Spleen (tissue), 11 donors: ENCODE data around the gene DTD1. TPM values are rescaled to one million over a fixed set of nuclear protein-coding genes. Genes with fewer than 3 reads are reported as not detected.

Experiments
- DNase-seq: peaks from one replicate; pipeline ENCODE4 v3.0.0-alpha.2; 2020
- H3K27ac ChIP-seq, 8 donors: fragments of 200-600 bp; sonication (generic) in 7 of 8; 1 replicate in 4 of 8; 2 replicates in 4 of 8; pipeline versions ENCODE4 v1.5.0 to v1.8.0; 2016 to 2021; ENCODE audit warnings: inconsistent platforms in 4 of 8, mild to moderate bottlenecking in 4 of 8, moderate library complexity in 1 of 8
- H3K27me3 ChIP-seq, 7 donors: fragments of 200-600 bp; sonication (generic) in 6 of 7; replicated peaks in 1 of 7; 1 replicate in 4 of 7; 2 replicates in 3 of 7; pipeline versions ENCODE4 v1.5.0 to v1.8.0; 2016 to 2021; ENCODE audit warnings: inconsistent platforms in 3 of 7, mild to moderate bottlenecking in 1 of 7
- H3K36me3 ChIP-seq, 6 donors: fragments of 200-600 bp; sonication (generic) in 5 of 6; 1 replicate in 4 of 6; 2 replicates in 2 of 6; pipeline versions ENCODE4 v1.5.0 to v1.8.0; 2016 to 2021; ENCODE audit warnings: inconsistent platforms in 2 of 6
- H3K4me1 ChIP-seq, 6 donors: fragments of 200-600 bp; sonication (generic) in 5 of 6; 1 replicate in 3 of 6; 2 replicates in 3 of 6; pipeline versions ENCODE4 v1.5.0 to v1.8.0; 2016 to 2021; ENCODE audit warnings: inconsistent platforms in 3 of 6
- H3K4me3 ChIP-seq, 8 donors: fragments of 200-600 bp; sonication (generic) in 7 of 8; 1 replicate in 4 of 8; 2 replicates in 4 of 8; pipeline versions ENCODE4 v1.5.0 to v1.8.0; 2016 to 2021; ENCODE audit warnings: inconsistent platforms in 4 of 8, mild to moderate bottlenecking in 4 of 8, moderate library complexity in 2 of 8
- H3K9me3 ChIP-seq, 8 donors: fragments of 200-600 bp; sonication (generic) in 7 of 8; 1 replicate in 4 of 8; 2 replicates in 4 of 8; pipeline versions ENCODE4 v1.5.0 to v1.8.0; 2016 to 2021; ENCODE audit warnings: inconsistent platforms in 4 of 8
- POLR2A ChIP-seq, 3 donors: fragments of 450-650 bp; IDR thresholded peaks; one replicate each; pipeline ENCODE4 v1.5.1; 2017; ENCODE audit warnings: antibody characterized with exemption in 3 of 3, mild to moderate bottlenecking in 1 of 3
- POLR2AphosphoS5 ChIP-seq, 3 donors: sonication (generic); formaldehyde crosslinking; IDR thresholded peaks; one replicate each; pipeline ENCODE4 v1.5.1; 2017; ENCODE audit warnings: antibody characterized with exemption in 3 of 3
- WGBS, 5 donors: extraction: QIAGEN DNeasy Blood & Tissue Kit in 3 of 5; methylation state at CpG; one replicate each; pipeline versions ENCODE4 v1.1.5 to v1.1.7; 2013 to 2018; 5-methylcytosine and 5-hydroxymethylcytosine counted together
- intact Hi-C: fragments of 100-400 bp; cut with DNase I; formaldehyde crosslinking; loops from one replicate; pipeline ENCODE4 v1.15.0; 2023; ENCODE audit warnings: low total_unique reads
- polyA plus RNA-seq, 3 donors: library from polyadenylated mRNA; stranded (reverse); fragments of 200-250 nt; gene quantifications; one replicate each; pipeline ENCODE4 v1.2.1, GENCODE V29; 2013
- total RNA-seq, 7 donors: library from RNA; depleted of rRNA in 3 of 7; stranded (reverse); fragments of >200 nt in 3 of 7; fragmentation: NEBNext Ultra II Directional in 4 of 7; extraction: Animal tissue kit (Norgen Biotek cat#: 25700) in 4 of 7; gene quantifications; one replicate each; pipeline versions ENCODE4 v1.1.0 to v1.2.1, GENCODE V29; 2016 to 2021
- TF ChIP-seq, protein P1 (sequence below), 11 experiments: fragments of 200-600 bp in 7 of 11; fragments of 450-650 bp in 4 of 11; sonication (generic) in 4 of 11; IDR thresholded peaks in 8 of 11; conservative IDR thresholded peaks in 3 of 11; 1 replicate in 7 of 11; 2 replicates in 4 of 11; pipeline versions ENCODE4 v1.4.0 to v1.8.0; 2016 to 2021; ENCODE audit warnings: antibody characterized with exemption in 11 of 11, inconsistent platforms in 4 of 11, mild to moderate bottlenecking in 1 of 11
- donor health status: healthy with polysubstance abuse.
- donor health status: DM: no; HTN: no; CAD: no; lungs with moderate emphysema.
- donor health status: DM: no; HTN: no; CAD: no.
- donor health status: Bipolar disorder and iron deficiency.
- donor health status: healthy.
- donor health status: DM: no; HTN: no; CAD: no.
- donor health status: DM: yes; HTN: yes; CAD: no.

DTD1 gene
- total and polyA plus RNA-seq, 10 donors: 17.4 to 29.7 (median 23.3) TPM

DNA sequence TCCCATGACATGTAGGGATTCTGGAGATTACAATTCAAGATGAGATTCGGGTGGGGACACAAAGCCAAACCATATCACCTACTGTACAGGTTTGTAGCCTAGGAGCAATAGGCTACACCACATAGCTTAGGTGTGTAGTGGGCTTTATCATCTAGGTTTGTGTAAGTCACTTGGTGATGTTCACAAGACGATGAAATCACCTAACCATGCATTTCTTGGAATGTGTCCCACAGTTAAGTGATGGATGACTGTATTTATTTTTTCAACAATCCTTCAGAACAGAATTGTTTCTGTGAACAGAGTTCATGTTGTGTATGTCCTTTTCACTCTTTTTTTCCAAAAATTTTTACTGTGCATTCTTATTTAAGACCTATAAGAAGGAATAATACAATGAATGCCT lies 76.1 kb downstream of the DTD1 start:
- DNase-seq: no peak
- H3K27ac ChIP-seq: no peak overlapping the region
- intact Hi-C loops: no loop called here
- TF ChIP-seq POLR2AphosphoS5 (IDR thresholded peaks at IDR 0.05): no peak
- TF ChIP-seq POLR2A (IDR thresholded peaks at IDR 0.05): no peak
- TF ChIP-seq, protein P1, sequence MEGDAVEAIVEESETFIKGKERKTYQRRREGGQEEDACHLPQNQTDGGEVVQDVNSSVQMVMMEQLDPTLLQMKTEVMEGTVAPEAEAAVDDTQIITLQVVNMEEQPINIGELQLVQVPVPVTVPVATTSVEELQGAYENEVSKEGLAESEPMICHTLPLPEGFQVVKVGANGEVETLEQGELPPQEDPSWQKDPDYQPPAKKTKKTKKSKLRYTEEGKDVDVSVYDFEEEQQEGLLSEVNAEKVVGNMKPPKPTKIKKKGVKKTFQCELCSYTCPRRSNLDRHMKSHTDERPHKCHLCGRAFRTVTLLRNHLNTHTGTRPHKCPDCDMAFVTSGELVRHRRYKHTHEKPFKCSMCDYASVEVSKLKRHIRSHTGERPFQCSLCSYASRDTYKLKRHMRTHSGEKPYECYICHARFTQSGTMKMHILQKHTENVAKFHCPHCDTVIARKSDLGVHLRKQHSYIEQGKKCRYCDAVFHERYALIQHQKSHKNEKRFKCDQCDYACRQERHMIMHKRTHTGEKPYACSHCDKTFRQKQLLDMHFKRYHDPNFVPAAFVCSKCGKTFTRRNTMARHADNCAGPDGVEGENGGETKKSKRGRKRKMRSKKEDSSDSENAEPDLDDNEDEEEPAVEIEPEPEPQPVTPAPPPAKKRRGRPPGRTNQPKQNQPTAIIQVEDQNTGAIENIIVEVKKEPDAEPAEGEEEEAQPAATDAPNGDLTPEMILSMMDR (IDR thresholded peaks at IDR 0.05 in 8 of 11, conservative IDR thresholded peaks at IDR 0.05 in 3 of 11): no peak
- no peak overlapping the region for H3K4me3 ChIP-seq
- H3K27me3 ChIP-seq: no peaks in the 10 kb centered on the region
- H3K4me1 ChIP-seq: no peaks in the 10 kb centered on the region
- H3K9me3 ChIP-seq: no peaks in the 10 kb centered on the region
- peaks cover 0 to 9% (median 0%) of the 10 kb centered on the region in 6 donors for H3K36me3 ChIP-seq
- 86 to 94% (median 88%) methylated on average over 2 of the region's 2 CpGs for WGBS, 5 donors

DNA sequence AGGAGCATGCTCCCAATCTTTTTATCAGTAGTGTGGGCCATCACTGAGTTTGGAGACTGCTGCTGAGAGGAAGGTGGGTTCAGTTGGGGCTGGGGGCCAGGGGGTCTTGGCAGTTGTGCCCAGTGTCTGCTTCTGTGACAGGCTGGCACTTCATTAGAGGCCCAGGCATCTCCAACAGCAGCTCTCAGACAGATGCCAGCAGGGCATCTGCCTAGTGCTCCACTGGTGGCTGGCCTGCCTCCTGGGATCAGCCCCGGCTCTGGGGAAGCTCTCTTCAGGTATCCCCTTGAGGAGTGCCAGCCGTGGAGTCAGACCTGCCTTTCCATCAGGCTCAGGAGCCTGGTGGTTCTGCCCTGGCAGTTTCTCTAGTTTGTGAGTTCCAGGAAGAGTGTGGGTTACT lies 77.3 kb downstream of the DTD1 start:
- WGBS, 5 donors: 83 to 100% (median 86%) methylated on average over 1 to 2 of the region's 2 CpGs
- intact Hi-C loops: no loop called here
- no peak for TF ChIP-seq POLR2A (IDR thresholded peaks at IDR 0.05)
- TF ChIP-seq POLR2AphosphoS5 (IDR thresholded peaks at IDR 0.05): no peak
- TF ChIP-seq, protein P1 (IDR thresholded peaks at IDR 0.05 in 8 of 11, conservative IDR thresholded peaks at IDR 0.05 in 3 of 11): no peak
- Histone ChIP-seq H3K9me3 (no peaks in the 10 kb centered on the region), H3K27ac (no peak overlapping the region), H3K27me3 (no peaks in the 10 kb centered on the region), H3K4me3 (no peak overlapping the region), H3K36me3 (peaks cover 0 to 9% (median 0%) of the 10 kb centered on the region in 6 donors), H3K4me1 (no peaks in the 10 kb centered on the region)
- no peak for DNase-seq

DNA sequence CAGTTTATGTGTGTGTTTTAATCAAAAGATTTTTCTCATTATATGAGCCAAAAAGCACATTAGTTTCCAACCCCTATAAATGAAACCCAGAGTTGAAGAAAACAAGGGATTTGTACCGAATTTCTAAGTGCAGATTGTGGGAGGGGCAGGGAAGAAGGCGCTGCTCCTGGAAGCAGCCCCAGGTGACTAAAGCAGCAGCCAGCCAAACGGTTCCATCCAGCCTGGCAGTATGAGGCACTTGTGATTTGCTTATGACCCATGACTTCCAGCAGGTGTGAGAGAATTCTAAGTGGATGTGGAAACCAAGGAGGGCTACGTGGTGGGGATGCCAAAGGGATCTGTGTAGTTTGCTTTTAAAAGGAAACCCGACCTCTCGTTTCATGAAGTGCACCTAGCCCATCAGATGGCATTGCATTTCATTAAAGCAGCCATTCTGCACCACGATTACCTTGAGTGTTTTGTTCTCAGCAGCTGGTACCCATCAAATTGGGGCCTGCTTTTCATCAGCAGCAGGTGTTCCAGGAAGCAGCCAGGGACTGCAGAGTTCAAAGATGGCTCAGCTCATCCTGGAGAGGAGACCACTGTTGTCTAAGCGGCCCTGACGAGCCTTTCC lies 79.1 kb downstream of the DTD1 start:
- 85 to 93% (median 90%) methylated on average over 9 of the region's 9 CpGs for WGBS, 5 donors
- H3K9me3 ChIP-seq: no peaks in the 10 kb centered on the region
- no peak overlapping the region for H3K4me3 ChIP-seq
- no peak for DNase-seq
- intact Hi-C loops: no loop called here
- no peaks in the 10 kb centered on the region for H3K27me3 ChIP-seq
- no peaks in the 10 kb centered on the region for H3K4me1 ChIP-seq
- no peak overlapping the region for H3K27ac ChIP-seq
- TF ChIP-seq POLR2A (IDR thresholded peaks at IDR 0.05) (no peak), POLR2AphosphoS5 (IDR thresholded peaks at IDR 0.05) (no peak)
- TF ChIP-seq, protein P1 (IDR thresholded peaks at IDR 0.05 in 8 of 11, conservative IDR thresholded peaks at IDR 0.05 in 3 of 11): no peak
- peaks cover 0 to 9% (median 0%) of the 10 kb centered on the region in 6 donors for H3K36me3 ChIP-seq

DNA sequence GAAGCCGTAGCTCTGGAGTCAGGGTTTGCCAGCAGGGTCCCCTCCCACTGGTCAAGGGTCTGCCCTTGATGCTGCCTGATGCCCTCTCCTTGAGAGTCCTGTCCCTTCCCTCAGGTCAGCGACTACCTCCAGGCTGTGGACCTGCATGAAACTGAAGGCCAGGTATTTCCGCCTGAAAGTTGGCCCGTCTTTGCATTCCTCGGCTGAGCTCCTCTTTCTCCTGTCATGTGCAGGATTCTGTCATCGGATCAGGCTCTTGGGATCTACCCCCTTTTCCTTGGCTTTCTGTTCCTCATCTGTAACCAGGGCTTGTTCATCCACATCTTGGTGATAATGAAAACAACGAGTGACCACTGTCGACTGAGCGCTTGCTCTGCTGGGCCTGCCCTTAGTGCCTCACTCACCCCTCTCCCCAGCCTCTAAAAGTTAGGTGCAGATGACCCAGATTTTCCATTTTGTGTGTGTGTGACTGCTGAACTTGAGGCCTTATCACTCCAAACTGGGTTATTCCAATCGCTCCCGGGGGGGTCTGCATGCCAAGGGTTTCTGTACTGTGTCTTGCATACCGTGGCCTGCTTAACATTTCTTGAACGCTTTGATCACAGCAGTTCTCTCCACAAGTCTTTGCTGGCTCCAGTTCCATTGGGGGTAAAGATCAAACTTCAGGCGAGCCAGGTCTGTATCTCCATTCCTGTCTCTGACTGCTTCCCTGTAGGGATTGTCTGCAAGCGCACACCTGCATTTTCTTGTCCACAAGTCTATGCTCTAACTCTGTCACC lies 81.6 kb downstream of the DTD1 start:
- no peak overlapping the region for H3K27ac ChIP-seq
- H3K4me3 ChIP-seq: no peak overlapping the region
- H3K4me1 ChIP-seq: no peaks in the 10 kb centered on the region
- peaks cover 0 to 9% (median 0%) of the 10 kb centered on the region in 6 donors for H3K36me3 ChIP-seq
- 92 to 96% (median 94%) methylated on average over 15 of the region's 15 CpGs for WGBS, 5 donors
- H3K27me3 ChIP-seq: no peaks in the 10 kb centered on the region
- no peaks in the 10 kb centered on the region for H3K9me3 ChIP-seq
- TF ChIP-seq POLR2A (IDR thresholded peaks at IDR 0.05) (no peak), POLR2AphosphoS5 (IDR thresholded peaks at IDR 0.05) (no peak)
- TF ChIP-seq, protein P1 (IDR thresholded peaks at IDR 0.05 in 8 of 11, conservative IDR thresholded peaks at IDR 0.05 in 3 of 11): no peak
- no peak for DNase-seq
- intact Hi-C loops: no loop called here
